IMR-90 (cell line): ENCODE data around the gene LDLRAD3. TPM values are rescaled to one million over a fixed set of nuclear protein-coding genes. Genes with fewer than 3 reads are reported as not detected.
A peak's percentile ranks its signal among the peaks of the same experiment; 100 is the strongest.

ENCODE experiments used
- ATAC-seq: fragments of 200-7000 bp; cut with Tn5 transposase; 2 replicates; pipeline ENCODE4 v1.9.1; 2020; ENCODE audit warnings: low read depth, mild to moderate bottlenecking, moderate library complexity
- BruUV-seq: library from RNA; stranded (reverse); fragments of 400-500 nt; replicated peaks from 2 replicates; lab custom pipeline; 2021; lab: Mats Ljungman, UMichigan
- CTCF ChIA-PET: fragments of 300-600 bp; formaldehyde crosslinking; extraction: SDS; loops from one replicate; lab custom pipeline; 2021; ENCODE audit warnings: antibody characterized with exemption; lab: Yijun Ruan, JAX
- POLR2A ChIA-PET: fragments of 300-600 bp; sonication (Branson Sonifier 250); formaldehyde crosslinking; loops from one replicate; lab custom pipeline; 2022; ENCODE audit warnings: antibody characterized with exemption; ENCODE audit not compliant: unreplicated experiment; lab: Charles Lee
- DNase-seq: peaks from one replicate; pipeline ENCODE4 v3.0.0; 2013
- H2AFZ ChIP-seq: replicated peaks from 2 replicates; pipeline ENCODE3; 2013; ENCODE audit warnings: low read length, mild to moderate bottlenecking; ENCODE audit not compliant: poor library complexity
- H2AK5ac ChIP-seq: 2 replicates; pipeline ENCODE4 v1.6.1; 2013; ENCODE audit warnings: low read depth, low read length, inconsistent platforms
- H2AK9ac ChIP-seq: replicated peaks from 2 replicates; pipeline ENCODE3; 2013; ENCODE audit warnings: mild to moderate bottlenecking, low read depth, low read length, moderate library complexity; ENCODE audit not compliant: poor library complexity
- H2BK120ac ChIP-seq: 2 replicates; pipeline ENCODE4 v1.6.1; 2013; ENCODE audit warnings: low read depth, low read length, inconsistent platforms
- H2BK15ac ChIP-seq: 3 replicates; pipeline ENCODE4 v1.6.1; 2013; ENCODE audit warnings: low read depth, low read length, inconsistent platforms
- H2BK20ac ChIP-seq: 2 replicates; pipeline ENCODE4 v1.6.1; 2013; ENCODE audit warnings: low read depth, mild to moderate bottlenecking, inconsistent platforms, low read length, moderate library complexity
- H2BK5ac ChIP-seq: 2 replicates; pipeline ENCODE4 v1.6.1; 2013; ENCODE audit warnings: mild to moderate bottlenecking, low read depth, low read length, inconsistent platforms; ENCODE audit not compliant: poor library complexity, severe bottlenecking
- H3K14ac ChIP-seq: replicated peaks from 2 replicates; pipeline ENCODE4 v1.6.1; 2013; ENCODE audit warnings: low read depth, low read length, inconsistent platforms
- H3K18ac ChIP-seq: 2 replicates; pipeline ENCODE4 v1.6.1; 2013; ENCODE audit warnings: low read depth, low read length, control low read depth
- H3K23ac ChIP-seq: 2 replicates; pipeline ENCODE4 v1.6.1; 2013; ENCODE audit warnings: low read depth, low read length, inconsistent platforms
- H3K27ac ChIP-seq: 2 replicates; pipeline ENCODE4 v1.5.1; 2013; ENCODE audit warnings: mild to moderate bottlenecking, control low read depth, low read length; ENCODE audit not compliant: insufficient read depth
- H3K27me3 ChIP-seq: 2 replicates; pipeline ENCODE4 v1.6.1; 2013; ENCODE audit warnings: low read length; ENCODE audit not compliant: control insufficient read depth, insufficient read depth
- H3K36me3 ChIP-seq: 2 replicates; pipeline ENCODE4 v1.6.1; 2013; ENCODE audit warnings: low read length, mixed read lengths; ENCODE audit not compliant: control insufficient read depth, insufficient read depth
- H3K4ac ChIP-seq: 2 replicates; pipeline ENCODE4 v1.6.1; 2013; ENCODE audit warnings: low read depth, low read length, inconsistent platforms
- H3K4me1 ChIP-seq: 2 replicates; pipeline ENCODE4 v1.6.1; 2013; ENCODE audit warnings: low read length, mixed read lengths; ENCODE audit not compliant: control insufficient read depth, insufficient read depth
- H3K4me2 ChIP-seq: 2 replicates; pipeline ENCODE4 v1.6.1; 2013; ENCODE audit warnings: low read depth, mild to moderate bottlenecking, control low read depth, low read length, moderate library complexity
- H3K4me3 ChIP-seq: 2 replicates; pipeline ENCODE4 v1.5.1; 2013; ENCODE audit warnings: low read depth, mild to moderate bottlenecking, control low read depth, low read length, moderate library complexity; ENCODE audit not compliant: insufficient read depth
- H3K56ac ChIP-seq: 2 replicates; pipeline ENCODE4 v1.6.1; 2013; ENCODE audit warnings: low read length, inconsistent platforms; ENCODE audit not compliant: insufficient read depth; ENCODE audit errors: extremely low read depth
- H3K79me1 ChIP-seq, 2 experiments: 2 replicates each; pipeline ENCODE4 v1.6.1; 2013; ENCODE audit warnings: low read length in 2 of 2, inconsistent platforms in 1 of 2, low read depth in 1 of 2
- H3K9ac ChIP-seq: 2 replicates; pipeline ENCODE4 v1.6.1; 2013; ENCODE audit warnings: low read depth, low read length, control low read depth
- H3K9me1 ChIP-seq: 2 replicates; pipeline ENCODE4 v1.6.1; 2013; ENCODE audit warnings: low read length, inconsistent platforms; ENCODE audit not compliant: insufficient read depth
- H3K9me3 ChIP-seq: 2 replicates; pipeline ENCODE4 v1.6.1; 2013; ENCODE audit warnings: low read length; ENCODE audit not compliant: control insufficient read depth, insufficient read depth
- H4K20me1 ChIP-seq: 2 replicates; pipeline ENCODE4 v1.6.1; 2013; ENCODE audit warnings: low read length, inconsistent platforms; ENCODE audit not compliant: insufficient read depth
- H4K5ac ChIP-seq: 2 replicates; pipeline ENCODE4 v1.6.1; 2013; ENCODE audit warnings: mild to moderate bottlenecking, low read depth, low read length, control low read depth
- H4K8ac ChIP-seq, 2 experiments: 2 replicates each; pipeline ENCODE4 v1.6.1; 2013; ENCODE audit warnings: low read depth in 2 of 2, low read length in 2 of 2, control low read depth in 1 of 2, inconsistent platforms in 1 of 2
- H4K91ac ChIP-seq: 2 replicates; pipeline ENCODE4 v1.6.1; 2013; ENCODE audit warnings: low read depth, low read length, inconsistent platforms; ENCODE audit not compliant: insufficient read depth
- ELK1 ChIP-seq: fragments of 150-350 bp; IDR thresholded peaks from 2 replicates; pipeline ENCODE4 v1.6.1; 2016; ENCODE audit warnings: low read depth, mild to moderate bottlenecking, low read length, moderate library complexity, borderline replicate concordance
- MAFK ChIP-seq: IDR thresholded peaks from 2 replicates; pipeline ENCODE4 v1.6.1; 2012; ENCODE audit warnings: low read depth, low read length, improper control_type of control experiment
- MXI1 ChIP-seq: IDR thresholded peaks from 2 replicates; pipeline ENCODE4 v1.6.1; 2012; ENCODE audit warnings: low read depth, mild to moderate bottlenecking, low read length, moderate library complexity, borderline replicate concordance
- NFE2L2 ChIP-seq: fragments of 150-350 bp; IDR thresholded peaks from 2 replicates; pipeline ENCODE4 v1.6.1; 2016; ENCODE audit warnings: low read depth, mild to moderate bottlenecking, low read length
- WGBS, 2 experiments: methylation state at CpG; one replicate each; pipeline versions ENCODE4 v1.1.5 to v1.1.7; 2013; ENCODE audit warnings: missing lambda C conversion rate in 2 of 2; ENCODE audit not compliant: insufficient read length in 1 of 2; ENCODE audit errors: extremely low coverage in 2 of 2; 5-methylcytosine and 5-hydroxymethylcytosine counted together
- dilution Hi-C: fragments of 300-500 bp; cut with HindIII; formaldehyde crosslinking; loops from one replicate; pipeline ENCODE4 v1.14.3; 2018; ENCODE audit warnings: low sequenced_read_pairs; ENCODE audit not compliant: unreplicated experiment
- in situ Hi-C: fragments of 300-500 bp; cut with MboI; formaldehyde crosslinking; loops from 3 replicates; pipeline ENCODE4 v1.14.3; 2019; ENCODE audit warnings: low sequenced_read_pairs, inconsistent platforms, mixed read lengths
- intact Hi-C: fragments of 100-400 bp; cut with micrococcal nuclease; formaldehyde crosslinking; loops from 2 replicates; pipeline ENCODE4 v1.10.0; 2022
- polyA plus RNA-seq, 3 experiments: library from polyadenylated mRNA; depleted of rRNA; stranded (reverse); fragments of >200 nt; gene quantifications; 2 replicates each; pipeline ENCODE4 v1.2.3, GENCODE V29; 2012; ENCODE audit warnings: low replicate concordance in 1 of 3
- total RNA-seq: library from RNA; depleted of rRNA; stranded (reverse); fragments of >200 nt; gene quantifications from 2 replicates; pipeline ENCODE4 v1.2.3, GENCODE V29; 2012
- TF ChIP-seq, protein P1 (sequence below): fragments of 150-350 bp; IDR thresholded peaks from 2 replicates; pipeline ENCODE4 v1.6.1; 2017; ENCODE audit warnings: mild to moderate bottlenecking, antibody characterized with exemption, low read length, low read depth

Gene LDLRAD3
- total and polyA plus RNA-seq, 2 of the 4 experiments (the other 2 are of a cell fraction): 2.7 to 6.4 TPM

- CTCF ChIA-PET: interaction anchor here (1.2 to 1.3 kb wide), 2 partner anchors 8 to 10 kb away, joined by 3 to 4 read pairs; no protein-coding TSS in a partner anchor
- Histone ChIP-seq H4K5ac (no peak overlapping the region), H4K20me1 (peaks cover 4% of the 10 kb centered on the region; the same call in 1 of the 2 replicates), H2BK15ac (peak overlapping the region; percentile 58; the same call in 2 of the 3 replicates), H2BK120ac (peak overlapping the region; percentile 23), H3K4me2 (peak overlapping the region; percentile 41; the same call in 1 of the 2 replicates), H3K79me1 (peaks cover 0 to 13% of the 10 kb centered on the region in 2 experiments; a peak in 1 of 4 replicates), H2BK20ac (peak overlapping the region; percentile 51; the same call in 1 of the 2 replicates), H3K4me1 (peaks cover 26% of the 10 kb centered on the region), H3K14ac (peak overlapping the region; percentile 85), H3K9ac (0 out of 2 replicates have a peak overlapping the region, but pooled peaks have one; percentile 6), H2AK5ac (peak overlapping the region; percentile 57), H2AFZ (no peak overlapping the region), H3K56ac (no peak overlapping the region), H3K4ac (peak overlapping the region; percentile 52), H3K36me3 (no peaks in the 10 kb centered on the region), H3K9me3 (peaks cover 3% of the 10 kb centered on the region; the same call in 1 of the 2 replicates), H3K23ac (no peak overlapping the region), H3K27ac (no peak overlapping the region), H2BK5ac (no peak overlapping the region), H2AK9ac (peak overlapping the region; percentile 59), H4K8ac (peak overlapping the region in 1 of 2 experiments; percentile 1; a peak in 1 of 4 replicates), H3K4me3 (no peak overlapping the region), H3K27me3 (no peaks in the 10 kb centered on the region), H3K9me1 (peaks cover 14% of the 10 kb centered on the region), H4K91ac (peak overlapping the region; percentile 35; the same call in 1 of the 2 replicates), H3K18ac (peak overlapping the region; percentile 72; the same call in 1 of the 2 replicates)
- in situ Hi-C loops: no loop called here
- intact Hi-C loops: no loop called here
- dilution Hi-C loops: no loop called here
- WGBS, 2 experiments: 67% methylated on average over 1 of the region's 4 CpGs; no CpG with 5 or more reads in 1 of the 2 experiments
- POLR2A ChIA-PET: no interaction called here
- TF ChIP-seq, protein P1, sequence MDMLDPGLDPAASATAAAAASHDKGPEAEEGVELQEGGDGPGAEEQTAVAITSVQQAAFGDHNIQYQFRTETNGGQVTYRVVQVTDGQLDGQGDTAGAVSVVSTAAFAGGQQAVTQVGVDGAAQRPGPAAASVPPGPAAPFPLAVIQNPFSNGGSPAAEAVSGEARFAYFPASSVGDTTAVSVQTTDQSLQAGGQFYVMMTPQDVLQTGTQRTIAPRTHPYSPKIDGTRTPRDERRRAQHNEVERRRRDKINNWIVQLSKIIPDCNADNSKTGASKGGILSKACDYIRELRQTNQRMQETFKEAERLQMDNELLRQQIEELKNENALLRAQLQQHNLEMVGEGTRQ: no peak
- TF ChIP-seq NFE2L2 (no peak), MAFK (no peak), ELK1 (no peak), MXI1 (no peak)
- no TSS peak for BruUV-seq
- ATAC-seq: peak; percentile 41
- peak; percentile 39 for DNase-seq
These were observed 148.6 kb downstream of the LDLRAD3 start for GRCh38 chr11:36092314-36093030.
